Astrocyte of the spinal cord (primary cell): ENCODE measurements around the gene IGSF23.

Source experiments
- DNase-seq: peaks from one replicate; pipeline ENCODE4 v3.0.0; 2011; ENCODE audit warnings: low read depth, low spot score
- H3K4me3 ChIP-seq: 2 replicates; pipeline ENCODE4 v1.5.1; 2011; ENCODE audit warnings: low read depth, mild to moderate bottlenecking, low read length, moderate library complexity
- CTCF ChIP-seq: IDR thresholded peaks from 2 replicates; pipeline ENCODE4 v1.5.1; 2012; ENCODE audit warnings: low read depth, mild to moderate bottlenecking, low read length, inconsistent platforms
- in situ Hi-C: cut with HindIII; loops from 2 replicates; pipeline ENCODE4 v1.10.0; 2017; ENCODE audit warnings: low sequenced_read_pairs

Gene IGSF23

GRCh38 chr19:44572581-44572900, 40.8 kb upstream of the IGSF23 start:
- in situ Hi-C loops, result no loop called here
- TF ChIP-seq CTCF, result no peak
- DNase-seq, result no peak
- no peak overlapping the region for H3K4me3 ChIP-seq

- in situ Hi-C loops, result no loop called here
- no peak for DNase-seq
- H3K4me3 ChIP-seq, result no peak overlapping the region
- no peak for TF ChIP-seq CTCF
Observed at GRCh38 chr19:44573183-44573582, 40.2 kb upstream of the IGSF23 start.

- no peak for TF ChIP-seq CTCF
- H3K4me3 ChIP-seq, result no peak overlapping the region
- in situ Hi-C loops, result no loop called here
- no peak for DNase-seq
Observed at GRCh38 chr19:44573627-44574026, 39.7 kb upstream of the IGSF23 start.

GRCh38 chr19:44574186-44574950, 39.0 kb upstream of the IGSF23 start:
- no peak for DNase-seq
- H3K4me3 ChIP-seq, result no peak overlapping the region
- no peak for TF ChIP-seq CTCF
- in situ Hi-C loops, result no loop called here

GRCh38 chr19:44575116-44575700, 38.2 kb upstream of the IGSF23 start:
- in situ Hi-C loops, result no loop called here
- no peak for DNase-seq
- TF ChIP-seq CTCF, result no peak
- no peak overlapping the region for H3K4me3 ChIP-seq

- in situ Hi-C loops, result no loop called here
- peak; percentile 74 for TF ChIP-seq CTCF
- H3K4me3 ChIP-seq, result no peak overlapping the region
- DNase-seq, result peak; percentile 32
Observed at GRCh38 chr19:44576843-44577565, 36.4 kb upstream of the IGSF23 start.
